Small intestine (tissue), 7 donors: Measurements from ENCODE around the gene TRIML2. TPM values are rescaled to one million over a fixed set of nuclear protein-coding genes. Genes with fewer than 3 reads are reported as not detected.

ENCODE experiments used
- DNase-seq, 2 donors: peaks; one replicate each; pipeline versions ENCODE4 v3.0.0 to v3.0.0-alpha.2; 2013
- FAIRE-seq: peaks from 2 replicates; lab custom pipeline; 2012; peaks lifted over from hg19 to GRCh38; lab: Jason Lieb, UNC
- H3K27ac ChIP-seq, 3 donors: one replicate each; pipeline ENCODE4 v1.5.1; 2013; ENCODE audit warnings: low read length in 2 of 3, mild to moderate bottlenecking in 2 of 3, control low read depth in 1 of 3, inconsistent platforms in 1 of 3, low read depth in 1 of 3, moderate library complexity in 1 of 3
- H3K27me3 ChIP-seq, 3 donors: one replicate each; pipeline ENCODE4 v1.6.1; 2013; ENCODE audit warnings: low read length in 3 of 3, inconsistent platforms in 1 of 3; ENCODE audit not compliant: control insufficient read depth in 3 of 3, insufficient read depth in 3 of 3
- H3K36me3 ChIP-seq, 3 donors: one replicate each; pipeline ENCODE4 v1.6.1; 2013; ENCODE audit warnings: low read length in 3 of 3, inconsistent platforms in 1 of 3, low read depth in 1 of 3, mild to moderate bottlenecking in 1 of 3, moderate library complexity in 1 of 3; ENCODE audit not compliant: control insufficient read depth in 3 of 3, insufficient read depth in 2 of 3
- H3K4me1 ChIP-seq, 3 donors: one replicate each; pipeline ENCODE4 v1.6.1; 2013; ENCODE audit warnings: low read length in 2 of 3, inconsistent platforms in 1 of 3, low read depth in 1 of 3, mild to moderate bottlenecking in 1 of 3, moderate library complexity in 1 of 3; ENCODE audit not compliant: control insufficient read depth in 3 of 3, insufficient read depth in 2 of 3
- H3K4me3 ChIP-seq, 3 donors: one replicate each; pipeline ENCODE4 v1.5.1; 2013; ENCODE audit warnings: low read length in 3 of 3, control low read depth in 1 of 3, inconsistent platforms in 1 of 3, low read depth in 1 of 3, mild to moderate bottlenecking in 1 of 3, moderate library complexity in 1 of 3
- H3K9me3 ChIP-seq, 2 donors: one replicate each; pipeline ENCODE4 v1.6.1; 2013; ENCODE audit warnings: low read depth in 1 of 2, low read length in 1 of 2; ENCODE audit not compliant: control insufficient read depth in 2 of 2, insufficient read depth in 1 of 2
- WGBS, 3 donors: extraction: QIAGEN DNeasy Blood & Tissue Kit; methylation state at CpG; one replicate each; pipeline ENCODE4 v1.1.7; 2013; 5-methylcytosine and 5-hydroxymethylcytosine counted together
- polyA plus RNA-seq, 4 donors: library from polyadenylated mRNA; stranded (reverse) in 3 of 4; unstranded in 1 of 4; fragments of 200-250 nt in 3 of 4; fragments of 120-200 nt in 1 of 4; gene quantifications; one replicate each; pipeline versions ENCODE4 v1.2.1 to v1.2.3, GENCODE V29; 2013
- donor health status: healthy with polysubstance abuse.
- donor health status: control.
- donor health status: control.
- donor health status: Bipolar disorder and iron deficiency.
- donor health status: healthy.

Gene TRIML2
- polyA plus RNA-seq, 4 donors, result not detected

DNA sequence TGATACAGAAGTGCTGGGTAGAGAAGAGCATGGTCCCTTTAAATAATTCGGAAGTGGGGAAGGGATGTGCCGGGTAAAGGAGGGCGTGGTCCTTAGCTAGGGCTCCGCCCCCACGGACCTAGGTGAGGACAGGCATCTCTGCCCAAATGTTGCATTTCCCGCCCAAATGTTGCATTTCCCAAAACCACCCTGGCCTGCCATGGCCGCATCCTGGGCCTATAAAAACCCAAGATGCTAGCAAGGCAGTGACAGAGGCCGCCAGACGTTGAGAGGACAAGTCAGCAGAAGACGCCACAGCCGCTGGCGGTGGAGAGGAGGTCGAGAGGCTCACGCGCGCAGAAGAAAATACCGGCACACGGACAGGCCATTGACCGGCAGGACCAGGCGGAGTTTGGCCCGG is 67.7 kb downstream of the TRIML2 start:
- no peaks in the 10 kb centered on the region for H3K36me3 ChIP-seq
- H3K4me1 ChIP-seq, result no peaks in the 10 kb centered on the region
- no peak for FAIRE-seq
- no peaks in the 10 kb centered on the region for H3K27me3 ChIP-seq
- WGBS, 3 donors, result 75 to 89% (median 86%) methylated on average over 21 of the region's 21 CpGs
- DNase-seq, result no peak
- H3K27ac ChIP-seq, result no peak overlapping the region
- H3K4me3 ChIP-seq, result no peak overlapping the region
- H3K9me3 ChIP-seq, result no peaks in the 10 kb centered on the region

Other genes with a start within 250 kb of the TRIML2 start
- under 1 TPM in 1 of 4 donors, not detected in 3; 0.04 TPM for gene ZFP42, start 113.8 kb downstream of the TRIML2 start, polyA plus RNA-seq
- not detected for gene TRIML1, start 29.8 kb upstream of the TRIML2 start, polyA plus RNA-seq